ENCODE results near the gene RPS5.
A peak's percentile ranks its signal among the peaks of the same experiment; 100 is the strongest.
"Not testable (repeated sequence)": the region's sequence is repeated elsewhere in the genome, so short reads cannot be mapped to it uniquely, and the experiment has no call there.

The RPS5 gene

DNA sequence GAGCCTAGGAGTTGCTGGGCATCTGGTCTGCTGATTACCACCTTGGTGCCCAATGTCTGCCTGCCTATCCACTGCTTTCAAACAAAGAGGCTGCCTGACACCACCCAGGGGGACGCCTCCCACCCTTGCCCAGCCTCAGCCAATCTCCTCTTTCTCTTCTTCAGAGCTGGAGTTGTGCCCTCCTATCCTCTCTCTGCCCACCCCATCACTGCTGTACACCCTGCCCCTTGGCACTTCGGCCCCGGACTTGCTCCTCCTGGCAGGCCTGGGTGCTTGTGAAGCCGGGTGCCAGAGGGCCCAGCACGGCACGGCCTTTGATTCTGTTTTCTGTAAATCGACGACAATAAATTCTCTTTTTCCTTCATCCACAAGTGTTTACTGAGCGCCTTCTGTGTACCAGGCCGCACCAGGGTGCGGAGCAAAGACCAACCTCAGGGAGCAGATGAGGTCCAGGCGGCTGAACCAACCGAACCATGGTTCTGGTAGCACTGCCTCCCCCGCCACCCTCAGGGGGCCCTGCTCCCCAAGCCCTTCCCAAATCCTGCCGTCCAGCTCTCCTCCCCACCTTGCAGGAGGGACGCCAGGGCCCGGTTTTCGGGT is 13.3 kb downstream of the RPS5 start:
- H3K4me3 ChIP-seq (ENCODE audit: low read depth, low read length): peak overlapping the region; percentile 63
- DNase-seq (ENCODE audit: low read depth, low spot score): no peak
- TF ChIP-seq, protein P1, sequence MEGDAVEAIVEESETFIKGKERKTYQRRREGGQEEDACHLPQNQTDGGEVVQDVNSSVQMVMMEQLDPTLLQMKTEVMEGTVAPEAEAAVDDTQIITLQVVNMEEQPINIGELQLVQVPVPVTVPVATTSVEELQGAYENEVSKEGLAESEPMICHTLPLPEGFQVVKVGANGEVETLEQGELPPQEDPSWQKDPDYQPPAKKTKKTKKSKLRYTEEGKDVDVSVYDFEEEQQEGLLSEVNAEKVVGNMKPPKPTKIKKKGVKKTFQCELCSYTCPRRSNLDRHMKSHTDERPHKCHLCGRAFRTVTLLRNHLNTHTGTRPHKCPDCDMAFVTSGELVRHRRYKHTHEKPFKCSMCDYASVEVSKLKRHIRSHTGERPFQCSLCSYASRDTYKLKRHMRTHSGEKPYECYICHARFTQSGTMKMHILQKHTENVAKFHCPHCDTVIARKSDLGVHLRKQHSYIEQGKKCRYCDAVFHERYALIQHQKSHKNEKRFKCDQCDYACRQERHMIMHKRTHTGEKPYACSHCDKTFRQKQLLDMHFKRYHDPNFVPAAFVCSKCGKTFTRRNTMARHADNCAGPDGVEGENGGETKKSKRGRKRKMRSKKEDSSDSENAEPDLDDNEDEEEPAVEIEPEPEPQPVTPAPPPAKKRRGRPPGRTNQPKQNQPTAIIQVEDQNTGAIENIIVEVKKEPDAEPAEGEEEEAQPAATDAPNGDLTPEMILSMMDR (IDR thresholded peaks at IDR 0.05; ENCODE audit: low read depth, low read length): no peak
- in situ Hi-C loops (cut with HindIII; ENCODE audit: low sequenced_read_pairs): no loop called here

DNA sequence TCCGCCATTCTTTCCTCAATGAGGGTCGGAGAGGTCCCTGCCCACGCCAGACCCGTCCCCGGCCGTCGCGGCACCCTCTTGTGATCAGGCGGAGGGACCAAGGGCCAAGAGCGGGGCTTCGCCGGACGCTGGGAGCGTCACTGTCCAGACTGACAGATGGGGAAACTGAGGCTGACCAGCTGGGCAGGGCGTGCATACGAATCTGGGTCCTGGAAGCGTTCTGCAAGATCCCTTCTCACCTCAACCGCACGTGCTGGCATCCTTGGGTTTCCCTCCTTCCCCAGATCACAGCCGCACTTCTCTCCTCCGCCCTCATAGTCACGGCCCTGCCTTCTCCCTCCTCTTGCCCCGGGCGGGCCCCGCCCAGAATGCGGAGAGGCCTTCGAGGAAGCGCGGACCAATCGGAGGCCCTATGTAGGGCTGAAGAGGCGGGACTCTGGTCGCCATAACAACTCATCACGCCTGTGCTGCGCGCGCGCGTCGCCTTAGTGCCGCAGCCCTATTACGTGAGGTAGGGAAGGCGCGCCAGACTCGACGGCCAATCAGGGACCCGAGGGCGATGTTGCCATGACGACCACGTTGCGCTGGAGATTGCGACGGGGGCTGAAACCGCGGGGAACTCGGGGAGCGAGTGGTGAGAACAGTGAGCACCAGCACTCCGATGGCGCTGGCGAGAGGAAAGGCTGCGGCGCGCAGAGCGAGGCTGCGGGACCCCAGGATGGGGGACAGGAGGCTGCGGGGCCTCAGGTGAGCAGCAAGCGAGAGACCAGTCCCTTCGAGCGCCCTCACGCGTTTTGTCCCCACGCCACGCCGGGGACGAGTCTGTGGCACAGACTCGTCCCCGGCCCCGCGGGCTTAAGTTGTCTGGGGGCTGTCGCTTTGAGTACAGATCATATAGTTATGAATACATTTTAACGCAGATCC is 14.1 kb downstream of the RPS5 start:
- in situ Hi-C loops (cut with HindIII; ENCODE audit: low sequenced_read_pairs): no loop called here
- TF ChIP-seq, protein P1 (IDR thresholded peaks at IDR 0.05; ENCODE audit: low read depth, low read length): peak; percentile 2
- peak overlapping the region; percentile 69 for H3K4me3 ChIP-seq (ENCODE audit: low read depth, low read length)
- DNase-seq (ENCODE audit: low read depth, low spot score): peak; percentile 100

DNA sequence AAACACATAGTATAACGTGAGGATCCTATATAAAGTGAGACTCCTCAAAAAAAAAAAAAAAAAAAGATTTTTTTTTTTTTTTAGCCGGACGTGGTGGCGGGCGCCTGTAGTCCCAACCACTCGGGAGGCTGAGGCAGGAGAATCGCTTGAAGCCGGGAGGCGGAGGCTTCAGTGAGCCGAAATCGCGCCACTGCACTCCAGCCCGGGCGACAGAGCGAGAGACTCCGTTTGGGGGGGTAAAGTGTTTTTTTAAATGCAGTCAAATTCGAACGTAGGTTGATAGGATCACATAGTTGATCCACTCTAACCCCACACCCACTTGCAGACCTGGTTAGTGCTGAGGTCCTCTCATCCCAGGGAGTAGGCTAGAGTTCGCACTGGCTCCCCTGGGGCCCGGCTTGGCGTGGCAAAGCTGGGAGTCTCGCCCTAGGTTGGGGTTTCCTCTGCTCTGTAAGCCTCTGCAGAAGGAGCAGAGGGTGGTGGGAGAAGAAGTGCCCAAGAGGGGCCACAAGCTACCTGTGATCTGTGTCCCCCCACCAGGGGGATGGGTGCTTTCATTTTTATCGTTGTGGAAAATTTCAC is 14.9 kb downstream of the RPS5 start:
- TF ChIP-seq, protein P1 (IDR thresholded peaks at IDR 0.05; ENCODE audit: low read depth, low read length): no peak
- no peak for DNase-seq (ENCODE audit: low read depth, low spot score)
- in situ Hi-C loops (cut with HindIII; ENCODE audit: low sequenced_read_pairs): no loop called here
- H3K4me3 ChIP-seq (ENCODE audit: low read depth, low read length): peak overlapping the region; percentile 69

DNA sequence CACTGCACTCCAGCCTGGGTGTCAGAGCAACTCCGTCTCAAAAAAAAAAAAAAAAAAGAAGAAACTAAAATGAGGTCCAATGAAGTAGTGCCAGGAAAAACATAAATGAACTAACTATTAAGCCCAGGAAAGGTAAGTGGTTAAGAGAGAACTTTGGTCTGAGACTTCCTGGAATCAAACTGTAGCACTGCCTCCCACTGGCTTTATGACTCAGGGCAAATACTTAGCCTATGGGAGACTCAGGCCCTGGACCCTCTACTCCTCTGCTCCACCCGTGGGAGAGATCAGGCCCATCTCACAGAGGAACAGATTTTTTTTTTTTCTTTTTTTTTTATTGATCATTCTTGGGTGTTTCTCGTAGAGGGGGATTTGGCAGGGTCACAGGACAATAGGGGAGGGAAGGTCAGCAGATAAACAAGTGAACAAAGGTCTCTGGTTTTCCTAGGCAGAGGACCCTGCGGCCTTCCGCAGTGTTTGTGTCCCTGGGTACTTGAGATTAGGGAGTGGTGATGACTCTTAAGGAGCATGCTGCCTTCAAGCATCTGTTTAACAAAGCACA is 16.9 kb downstream of the RPS5 start:
- H3K4me3 ChIP-seq (ENCODE audit: low read depth, low read length); DNase-seq (ENCODE audit: low read depth, low spot score); in situ Hi-C loops (cut with HindIII; ENCODE audit: low sequenced_read_pairs): not testable (repeated sequence)

DNA sequence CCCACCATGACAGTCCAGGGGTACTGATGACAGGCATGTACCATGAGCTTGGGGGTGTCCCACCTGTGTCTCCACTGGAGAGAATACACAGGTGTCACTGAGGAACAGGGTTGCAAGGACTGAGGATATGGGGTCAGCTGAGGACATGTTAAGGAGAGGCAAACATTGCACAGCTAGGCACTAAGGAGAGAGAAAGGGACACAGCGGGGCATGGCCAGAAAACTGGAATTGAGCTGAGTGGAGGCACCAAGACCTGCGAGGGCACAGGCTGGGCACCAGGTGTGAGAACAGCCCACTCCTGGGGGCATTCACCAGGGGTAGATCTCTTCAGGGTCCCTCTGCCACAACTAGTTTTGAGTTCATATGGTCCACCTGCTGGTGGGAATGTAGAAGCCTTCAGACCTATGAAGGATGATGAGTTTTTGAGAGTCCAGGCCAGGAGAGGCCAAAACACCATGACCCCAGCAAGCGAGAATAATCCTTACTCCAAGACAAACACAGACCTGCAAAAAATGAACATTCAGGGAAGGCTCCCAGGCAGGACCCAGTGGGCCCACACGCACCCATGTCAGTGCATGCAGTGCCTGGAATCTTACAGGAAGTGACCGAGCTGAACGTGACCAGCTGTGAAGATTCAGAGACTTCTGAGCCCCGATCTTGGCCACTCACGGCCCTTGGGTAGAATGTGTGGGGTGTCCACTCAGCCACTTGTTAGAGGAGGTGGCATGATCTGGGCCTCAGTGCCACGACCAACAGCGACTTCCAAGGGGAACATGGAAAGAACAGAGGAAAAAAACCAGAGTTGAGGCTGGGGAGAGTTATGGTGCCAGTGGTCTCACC is 20.0 kb downstream of the RPS5 start:
- DNase-seq (ENCODE audit: low read depth, low spot score): no peak
- in situ Hi-C loops (cut with HindIII; ENCODE audit: low sequenced_read_pairs): no loop called here
- TF ChIP-seq, protein P1 (IDR thresholded peaks at IDR 0.05; ENCODE audit: low read depth, low read length): peak; percentile 42
- peak overlapping the region; percentile 89 for H3K4me3 ChIP-seq (ENCODE audit: low read depth, low read length)

DNA sequence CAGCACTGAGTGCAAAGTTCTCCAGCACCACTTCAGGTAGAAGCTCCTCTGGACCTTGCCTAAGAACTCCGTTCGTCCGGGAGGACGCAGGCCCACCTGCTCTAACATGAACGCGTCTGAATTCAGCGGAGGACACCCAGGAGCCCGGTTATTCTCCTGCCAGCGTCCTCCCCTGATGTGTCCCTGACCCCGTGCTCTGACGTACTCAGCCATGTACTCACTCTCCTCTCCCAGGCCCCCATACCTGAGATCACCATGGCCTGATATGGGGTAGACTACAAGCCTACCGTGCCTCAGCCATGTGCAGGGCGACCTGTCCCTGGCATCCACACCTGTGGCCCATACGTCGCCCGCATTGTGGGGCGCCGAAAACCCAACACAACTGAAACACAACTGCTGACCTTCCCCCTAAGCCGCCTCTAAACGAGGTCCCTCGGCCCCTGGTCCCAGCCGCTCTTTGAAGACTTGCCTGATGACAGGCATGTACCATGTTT is 20.6 kb downstream of the RPS5 start:
- peak overlapping the region; percentile 89 for H3K4me3 ChIP-seq (ENCODE audit: low read depth, low read length)
- TF ChIP-seq, protein P1 (IDR thresholded peaks at IDR 0.05; ENCODE audit: low read depth, low read length): no peak
- no peak for DNase-seq (ENCODE audit: low read depth, low spot score)
- in situ Hi-C loops (cut with HindIII; ENCODE audit: low sequenced_read_pairs): no loop called here

Measured in astrocyte of the spinal cord (primary cell).